Right ventricle myocardium superior (tissue), 1 donor: ENCODE data around the gene HLA-DPA1. TPM values are rescaled to one million over a fixed set of nuclear protein-coding genes. Genes with fewer than 3 reads are reported as not detected.

Experiments used
- ATAC-seq: fragments of 200-7000 bp; cut with Tn5 transposase; one replicate; pipeline ENCODE4 v1.9.1; 2020; ENCODE audit warnings: mild to moderate bottlenecking; ENCODE audit not compliant: poor library complexity
- DNase-seq: peaks from one replicate; pipeline ENCODE4 v3.0.0-alpha.2; 2020
- intact Hi-C: fragments of 100-400 bp; cut with DNase I; formaldehyde crosslinking; loops from one replicate; pipeline ENCODE4 v1.11.2; 2022
- total RNA-seq: library from RNA; stranded (reverse); fragmentation: NEBNext Ultra II Directional; extraction: Animal tissue kit (Norgen Biotek cat#: 25700); gene quantifications from one replicate; pipeline ENCODE4 v1.2.1, GENCODE V29; 2021
- donor health status: DM: no; HTN: yes; CAD: no; lungs with severe emphysema.

The HLA-DPA1 gene
- total RNA-seq, 1 donor from 2014 or later = 34.1 TPM

DNA sequence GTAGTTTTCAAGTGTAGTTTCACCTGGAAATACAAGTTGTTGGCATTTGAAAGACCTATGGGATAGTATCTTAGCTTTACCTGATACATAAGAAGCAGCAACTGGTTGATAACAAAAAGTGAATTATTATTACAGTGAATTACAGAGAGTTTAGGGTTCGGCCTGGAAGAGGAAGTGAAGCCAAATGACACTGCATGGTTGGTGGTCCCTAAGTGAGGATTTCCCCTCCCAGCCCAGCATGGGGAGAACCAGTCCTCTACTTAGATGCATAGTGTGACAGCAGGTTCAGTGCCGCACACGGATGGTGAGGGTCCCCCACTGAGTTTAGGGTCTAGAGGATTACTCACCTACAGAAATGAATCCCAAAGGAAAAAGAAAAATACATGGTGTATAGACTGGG lies 20.4 kb upstream of the HLA-DPA1 start:
- DNase-seq = no peak
- intact Hi-C loops = no loop called here
- ATAC-seq = no peak

DNA sequence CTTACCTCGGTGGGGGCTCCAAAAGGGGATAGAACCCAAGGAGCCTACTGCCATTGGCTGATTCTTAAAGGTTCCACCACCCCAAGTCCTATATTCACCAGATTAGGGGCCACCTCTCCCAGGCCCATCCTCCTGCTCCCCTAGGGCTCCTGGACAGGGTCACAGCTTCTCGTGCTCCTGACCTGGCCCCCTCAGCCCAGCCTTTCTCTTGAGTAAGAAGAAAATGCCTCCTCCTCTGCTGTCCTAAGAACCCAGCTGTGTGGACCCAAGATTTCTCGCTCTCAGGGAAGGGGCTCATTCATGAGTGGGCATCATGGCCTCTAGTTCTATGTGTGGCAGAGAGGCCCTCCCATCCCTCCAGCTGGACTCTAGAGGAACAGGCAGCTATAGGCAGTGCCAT lies 18.9 kb upstream of the HLA-DPA1 start:
- ATAC-seq = no peak
- intact Hi-C loops = no loop called here

DNA sequence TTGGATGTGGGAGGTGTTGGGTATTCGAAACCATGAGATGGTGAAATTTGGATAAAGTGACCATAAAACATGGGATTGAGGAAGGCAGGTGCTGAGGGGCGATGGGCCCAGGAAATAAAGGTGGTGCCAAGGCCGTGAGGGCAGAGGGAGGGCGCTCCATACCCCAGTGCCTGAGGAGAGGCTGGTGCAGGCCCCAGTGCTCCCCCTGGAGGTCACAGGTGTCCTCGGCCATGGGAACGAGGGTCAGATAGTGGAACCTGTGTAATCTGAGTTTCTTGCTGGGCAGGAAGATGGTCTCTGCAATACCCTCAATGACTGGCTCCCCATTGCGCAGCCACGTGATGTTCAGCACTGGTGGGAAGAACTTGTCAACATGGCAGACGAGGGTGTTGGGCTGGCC lies 18.5 kb upstream of the HLA-DPA1 start:
- intact Hi-C loops = no loop called here
- DNase-seq (peak; percentile 58), ATAC-seq (no peak)

More for the DNA sequence above, 18.9 kb upstream of the HLA-DPA1 start:
- no peak for DNase-seq

DNA sequence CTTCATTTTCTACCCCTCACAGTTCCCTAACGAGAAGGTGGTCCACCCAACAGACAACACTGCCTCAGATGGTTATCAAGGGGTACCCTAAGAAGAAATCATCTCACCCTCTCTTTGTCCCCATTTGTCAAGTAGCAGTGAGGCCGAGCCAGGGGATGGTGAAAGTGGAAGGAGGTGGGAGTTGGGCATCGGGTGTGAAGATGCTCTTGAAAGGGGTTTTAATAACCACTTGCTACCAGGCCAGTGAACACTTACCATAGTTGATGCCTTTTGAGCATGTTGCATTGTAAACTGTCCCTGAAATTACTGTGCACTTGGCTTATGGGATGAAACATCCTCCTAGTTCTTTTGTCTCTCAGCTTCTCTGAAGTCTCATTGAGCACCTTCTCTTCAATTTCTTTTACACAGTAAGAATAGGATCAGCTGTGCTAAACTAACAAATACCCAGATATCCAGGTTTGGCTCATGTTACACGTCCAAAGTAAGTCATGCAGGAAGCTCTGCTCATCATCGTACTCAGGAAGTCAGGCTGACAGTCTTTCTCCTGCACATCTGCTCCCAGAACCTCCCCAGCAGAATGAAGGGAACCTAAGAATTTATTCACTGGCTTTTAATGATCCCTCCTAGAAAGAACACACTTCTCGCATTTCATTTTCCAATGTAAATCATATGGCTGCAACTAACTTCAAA lies 15.6 kb upstream of the HLA-DPA1 start:
- DNase-seq = no peak
- ATAC-seq = no peak
- intact Hi-C loops = no loop called here

DNA sequence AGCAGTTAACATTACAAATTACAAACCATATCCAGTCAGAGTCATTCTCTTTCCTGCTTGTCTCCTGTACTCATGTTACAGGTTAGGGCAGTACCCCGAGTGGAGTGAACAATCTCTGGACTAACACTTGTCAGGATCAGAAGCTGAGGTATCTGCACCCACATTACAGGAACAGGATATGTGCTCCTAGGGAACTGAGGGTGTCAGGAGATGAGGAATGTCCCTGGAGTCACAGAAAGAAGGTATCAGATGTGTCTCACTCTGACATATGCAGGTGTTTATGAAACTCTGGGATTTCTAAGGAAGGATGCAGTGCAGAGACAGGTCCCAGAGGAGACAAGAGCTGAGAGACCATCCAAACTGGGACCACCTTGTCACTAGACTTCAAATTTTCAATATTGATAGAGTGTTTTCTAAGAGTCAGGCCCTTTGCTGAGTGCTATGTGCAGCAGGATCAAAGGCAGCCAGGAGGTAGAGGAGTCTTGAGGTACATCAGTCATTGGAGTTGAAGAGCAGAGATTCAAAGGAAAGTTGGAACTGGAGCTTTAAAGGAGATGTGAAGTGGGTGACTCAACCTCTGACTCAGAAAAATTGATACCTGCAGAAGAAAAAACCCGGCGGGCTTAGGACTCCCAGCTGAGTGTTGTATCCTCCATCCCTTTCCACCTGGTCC lies 14.9 kb upstream of the HLA-DPA1 start:
- intact Hi-C loops = no loop called here
- ATAC-seq (no peak), DNase-seq (no peak)

DNA sequence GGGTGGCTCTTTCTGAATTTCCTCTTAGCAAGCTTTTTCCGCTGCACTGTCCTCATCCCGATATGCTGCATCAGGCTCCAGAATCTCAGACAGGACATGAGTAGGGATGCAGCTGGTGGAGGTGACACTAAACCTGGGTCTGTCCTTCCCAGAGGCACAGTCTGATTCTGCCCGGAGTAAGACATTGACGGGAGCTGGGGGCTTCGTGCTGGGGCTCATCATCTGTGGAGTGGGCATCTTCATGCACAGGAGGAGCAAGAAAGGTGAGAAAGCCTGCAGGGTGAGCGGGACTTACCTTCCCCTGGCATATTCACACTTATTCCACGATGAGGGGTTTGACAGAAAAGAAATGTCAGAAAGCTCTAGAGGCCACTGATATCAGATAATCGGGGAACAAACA lies 12.2 kb upstream of the HLA-DPA1 start:
- ATAC-seq (no peak), DNase-seq (no peak)
- intact Hi-C loops = no loop called here

DNA sequence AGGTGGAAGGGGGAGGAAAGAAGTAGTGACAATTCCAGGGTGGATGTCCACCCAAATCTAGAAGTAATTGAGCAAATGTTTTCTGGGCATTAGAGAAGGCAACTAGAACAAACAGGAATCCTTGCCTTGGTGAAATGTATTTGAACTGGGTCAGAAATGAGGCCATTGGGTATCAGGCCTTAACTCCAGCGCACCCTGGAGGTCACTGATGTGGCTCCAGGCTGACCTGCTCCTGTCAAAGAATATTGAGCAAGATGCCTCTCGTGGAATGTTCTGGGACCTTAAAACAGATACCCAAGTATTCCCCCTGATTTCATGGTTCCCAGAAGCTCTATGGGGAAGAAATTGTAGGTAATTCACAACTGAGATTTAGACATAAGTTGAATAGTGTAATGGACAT lies 9.3 kb upstream of the HLA-DPA1 start:
- intact Hi-C loops = loop anchor here (5.0 kb wide), 1 partner anchor 65 kb away; no protein-coding TSS in a partner anchor
- peak; percentile 61 for DNase-seq
- ATAC-seq = no peak

DNA sequence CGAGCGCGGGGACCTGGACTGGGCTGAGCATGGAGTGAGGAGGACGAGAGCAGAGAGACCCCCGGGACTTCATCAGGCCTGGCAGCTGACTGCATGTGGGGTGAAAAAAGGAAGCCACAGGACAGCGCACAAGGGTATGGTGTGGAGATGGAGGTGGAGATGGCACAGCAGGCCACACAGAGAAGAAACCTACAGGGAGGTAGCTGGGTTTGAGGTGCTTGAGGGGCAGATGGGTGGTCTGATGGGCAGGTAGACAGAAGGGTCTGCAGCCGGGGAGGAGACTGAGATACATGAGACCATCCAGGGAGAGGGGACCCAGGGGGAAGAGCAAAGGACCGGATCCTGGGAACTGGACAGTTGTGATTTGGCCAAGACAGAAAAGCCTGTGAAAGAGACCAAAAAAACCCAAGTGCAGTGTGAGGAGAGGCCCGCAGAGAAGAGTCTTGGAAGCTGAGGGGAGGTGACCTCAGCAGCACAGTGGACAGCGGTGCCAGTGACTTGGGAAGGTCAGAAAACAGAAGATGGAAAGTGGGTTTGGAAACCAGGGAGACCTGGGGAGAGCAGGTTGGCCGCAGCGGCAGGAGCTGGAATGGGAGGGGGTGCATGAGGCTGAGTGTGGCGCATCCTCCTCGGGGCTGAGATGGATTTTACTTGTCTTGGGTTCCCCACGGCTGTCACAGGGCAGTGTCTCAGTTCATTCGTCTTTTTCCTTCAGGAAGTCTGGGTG lies 7.8 kb upstream of the HLA-DPA1 start:
- no peak for DNase-seq
- no peak for ATAC-seq
- intact Hi-C loops = loop anchor here (5.0 kb wide), 1 partner anchor 64 kb away; no protein-coding TSS in a partner anchor

DNA sequence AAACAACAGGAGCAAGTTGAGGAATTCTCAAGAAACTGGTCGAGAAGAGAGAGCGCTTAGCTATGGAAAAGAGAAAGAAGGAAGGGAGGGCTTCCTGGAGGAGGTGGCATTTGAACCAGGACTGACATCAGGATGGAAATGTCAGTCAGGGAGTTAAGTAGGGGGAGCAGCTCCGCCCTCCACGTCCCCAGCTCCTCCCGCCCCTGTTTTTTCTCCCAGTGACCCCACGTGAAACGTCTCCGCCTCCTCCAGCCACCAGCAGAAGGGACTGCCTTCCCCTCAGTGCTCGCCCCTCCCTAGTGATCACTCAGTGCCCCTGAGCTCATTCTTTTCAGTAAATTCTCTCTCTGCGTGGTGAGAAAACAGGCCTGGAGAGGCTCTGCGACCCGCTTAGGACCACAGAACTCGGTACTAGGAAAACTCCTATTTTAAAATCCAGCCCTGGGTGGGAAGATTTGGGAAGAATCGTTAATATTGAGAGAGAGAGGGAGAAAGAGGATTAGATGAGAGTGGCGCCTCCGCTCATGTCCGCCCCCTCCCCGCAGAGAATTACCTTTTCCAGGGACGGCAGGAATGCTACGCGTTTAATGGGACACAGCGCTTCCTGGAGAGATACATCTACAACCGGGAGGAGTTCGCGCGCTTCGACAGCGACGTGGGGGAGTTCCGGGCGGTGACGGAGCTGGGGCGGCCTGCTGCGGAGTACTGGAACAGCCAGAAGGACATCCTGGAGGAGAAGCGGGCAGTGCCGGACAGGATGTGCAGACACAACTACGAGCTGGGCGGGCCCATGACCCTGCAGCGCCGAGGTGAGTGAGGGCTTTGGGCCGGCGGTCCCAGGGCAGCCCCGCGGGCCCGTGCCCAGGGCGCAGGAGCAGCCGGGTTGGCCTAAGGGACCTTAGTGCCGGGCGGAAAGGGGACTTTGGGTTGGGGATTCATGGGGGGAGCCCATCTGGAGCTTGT lies 7.0 kb upstream of the HLA-DPA1 start:
- DNase-seq (peak; percentile 82), ATAC-seq (peak; percentile 83)
- intact Hi-C loops = loop anchor here (5.0 kb wide), 1 partner anchor 63 kb away; no protein-coding TSS in a partner anchor

DNA sequence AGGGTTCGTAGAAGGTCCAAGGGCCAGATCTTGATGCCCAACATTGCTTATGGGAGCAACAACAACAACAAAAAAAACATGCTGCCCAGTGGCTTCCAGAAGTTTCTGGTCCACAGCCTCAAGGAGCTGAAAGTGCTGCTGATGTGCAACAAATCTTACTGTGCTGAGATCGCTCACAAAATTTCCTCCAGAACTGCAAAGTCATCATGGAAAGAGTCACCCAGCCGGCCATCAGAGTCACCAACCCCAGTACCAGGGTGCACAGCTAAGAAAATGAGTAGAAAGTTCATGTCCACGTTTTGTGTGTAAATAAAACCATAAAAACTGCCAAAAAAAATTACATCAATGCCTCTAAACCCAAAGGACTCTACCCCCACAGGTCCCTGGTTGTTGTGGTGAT lies 6.1 kb upstream of the HLA-DPA1 start:
- intact Hi-C loops = no loop called here

DNA sequence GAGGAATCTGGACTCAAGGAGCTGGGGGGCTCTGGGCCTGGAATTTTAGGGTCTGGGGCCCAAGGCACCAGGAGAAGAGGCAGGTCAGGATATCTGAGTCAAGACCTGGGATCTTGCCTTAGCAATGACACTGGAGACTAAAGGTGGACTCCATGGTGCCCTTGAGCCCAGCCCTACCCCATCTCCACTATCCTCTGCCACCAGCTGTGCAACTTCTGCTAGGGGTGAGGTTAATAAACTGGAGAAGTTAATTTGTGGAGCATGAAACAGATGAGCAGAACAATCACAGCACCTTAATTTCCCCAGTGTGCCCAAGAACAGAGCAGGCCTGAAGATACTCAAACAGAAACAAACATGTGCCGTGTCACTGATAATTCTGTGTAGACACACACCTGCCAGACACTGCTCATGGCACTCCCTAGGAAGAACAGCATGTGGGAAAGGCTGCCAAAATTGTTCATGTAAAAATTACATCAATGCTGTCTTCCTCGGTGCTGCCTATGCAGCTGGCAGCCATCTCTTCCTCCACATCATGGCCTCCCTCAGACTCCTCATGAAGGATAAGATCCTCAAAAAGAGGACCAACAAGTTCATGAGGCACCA lies 5.6 kb upstream of the HLA-DPA1 start:
- ATAC-seq (no peak), DNase-seq (no peak)
- intact Hi-C loops = no loop called here

More for the DNA sequence above, 6.1 kb upstream of the HLA-DPA1 start:
- ATAC-seq (no peak), DNase-seq (no peak)

DNA sequence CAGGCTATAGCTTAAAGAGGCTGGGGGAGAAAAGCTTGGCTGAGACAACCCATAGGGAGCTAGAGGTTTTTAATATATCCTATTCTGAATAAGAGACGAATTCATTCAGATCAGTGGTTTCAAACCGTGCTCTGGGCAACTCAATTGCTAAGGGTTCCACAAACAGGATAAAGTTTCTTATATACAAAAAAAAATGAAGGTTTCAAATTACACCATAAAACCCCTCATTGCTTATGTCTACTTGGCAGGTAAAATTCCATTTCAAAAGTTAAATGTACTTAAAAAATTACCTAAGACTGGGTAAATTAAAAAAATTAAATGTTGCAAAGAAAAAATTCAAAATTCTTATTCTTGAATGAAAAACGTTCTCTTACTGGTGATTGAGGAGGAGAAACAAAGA lies 5.0 kb upstream of the HLA-DPA1 start:
- no peak for ATAC-seq
- intact Hi-C loops = no loop called here
- no peak for DNase-seq

DNA sequence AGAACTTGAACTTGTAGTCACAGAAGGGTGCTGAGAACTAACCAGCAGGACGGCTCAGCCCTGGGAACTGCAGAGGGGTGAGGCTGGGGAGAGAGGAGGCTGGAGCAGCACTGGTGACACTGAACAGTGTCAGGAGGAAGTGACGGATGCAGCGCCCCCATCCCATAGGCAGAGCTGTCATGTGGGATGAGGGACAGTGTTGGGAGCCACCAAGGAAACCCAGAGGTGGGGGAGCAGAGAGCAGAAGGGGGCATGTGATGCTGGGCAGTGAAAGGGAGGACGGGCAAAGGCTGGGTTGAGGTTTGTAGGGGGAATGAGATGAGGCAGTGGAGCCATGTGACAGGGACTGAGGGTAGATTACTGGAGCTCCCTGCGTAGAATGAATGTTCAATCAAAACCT lies 4.5 kb upstream of the HLA-DPA1 start:
- DNase-seq = no peak
- intact Hi-C loops = no loop called here

DNA sequence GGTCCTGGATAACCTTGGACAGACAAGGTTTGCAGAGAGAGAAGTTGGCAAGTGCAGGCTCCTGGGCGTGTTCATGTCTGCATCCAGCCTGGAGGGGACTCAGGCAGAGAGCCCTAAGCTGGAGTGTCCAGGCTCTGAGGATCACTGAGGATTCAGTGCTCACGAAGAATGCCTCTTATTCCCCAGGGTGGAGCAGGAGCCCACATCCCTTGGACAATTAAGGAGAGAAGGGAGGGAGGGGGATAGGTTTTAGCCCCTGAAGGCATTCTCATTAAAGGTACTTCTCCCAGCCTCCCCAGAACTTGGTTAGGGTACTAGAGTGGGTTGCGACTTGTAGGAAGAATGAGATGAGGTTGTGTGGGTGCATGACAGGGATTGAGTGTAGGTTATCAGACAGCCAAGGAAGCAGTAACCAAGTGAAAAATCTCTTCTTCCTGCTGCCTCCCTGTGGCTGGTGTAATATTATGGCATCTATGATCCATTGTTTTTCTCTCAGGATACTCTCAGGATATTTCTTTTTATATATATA lies 3.0 kb upstream of the HLA-DPA1 start:
- no peak for DNase-seq
- intact Hi-C loops = no loop called here
- ATAC-seq = no peak

More for the DNA sequence above, 4.5 kb upstream of the HLA-DPA1 start:
- ATAC-seq = no peak

DNA sequence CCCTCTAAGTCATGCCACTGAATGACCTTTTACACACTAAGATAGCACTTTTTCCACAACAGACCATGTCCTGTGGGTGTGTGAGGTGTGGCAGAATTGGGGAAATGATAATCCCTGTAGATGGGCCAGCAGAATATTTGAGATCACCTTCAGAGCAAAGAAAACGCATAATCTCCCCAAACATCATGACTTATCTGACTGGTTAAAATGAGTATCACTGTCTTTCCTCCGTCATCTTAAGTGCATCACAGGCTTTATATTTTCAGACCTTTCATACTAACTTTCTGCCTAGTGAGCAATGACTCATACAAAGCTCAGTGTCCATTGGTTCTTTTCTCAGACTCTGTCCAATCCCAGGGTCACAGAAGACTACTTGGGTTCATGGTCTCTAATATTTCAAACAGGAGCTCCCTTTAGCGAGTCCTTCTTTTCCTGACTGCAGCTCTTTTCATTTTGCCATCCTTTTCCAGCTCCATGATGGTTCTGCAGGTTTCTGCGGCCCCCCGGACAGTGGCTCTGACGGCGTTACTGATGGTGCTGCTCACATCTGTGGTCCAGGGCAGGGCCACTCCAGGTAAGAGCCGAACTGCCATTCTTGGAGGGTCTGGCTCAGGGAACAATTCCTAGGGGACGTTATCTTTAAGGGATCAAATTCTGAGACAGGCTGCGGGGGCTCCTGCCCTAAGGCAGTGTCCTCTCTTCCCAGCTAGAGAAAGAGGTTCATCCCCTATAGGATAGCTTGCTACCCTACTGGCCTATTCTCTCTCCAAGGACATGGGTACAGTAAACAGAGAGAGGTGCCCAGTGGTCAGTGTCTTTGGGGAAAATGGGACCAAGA lies 2.3 kb upstream of the HLA-DPA1 start, which contains the start of gene HLA-DPB1:
Gene HLA-DPB1 (plus strand): TSS at position 423 of the 838 bp plus-strand sequence. CDS start 52 bp downstream, at position 475.
- DNase-seq = no peak
- ATAC-seq = peak; percentile 76

DNA sequence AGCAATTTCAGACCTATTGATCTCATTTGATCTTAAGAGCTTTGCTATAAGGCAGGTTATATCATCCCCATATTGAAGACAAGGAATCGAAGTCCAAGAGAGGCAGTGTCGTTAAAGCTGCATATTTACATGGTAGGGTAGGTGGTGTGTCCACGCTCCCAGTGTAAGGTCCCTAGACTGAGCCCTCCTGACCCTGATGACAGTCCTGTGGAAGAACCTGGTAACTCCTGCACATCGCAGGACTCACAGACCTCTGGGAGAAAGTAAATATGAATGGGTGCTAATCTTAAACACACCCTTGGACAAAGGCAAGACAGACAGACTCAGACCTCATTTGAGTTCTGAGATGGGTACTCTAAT lies 1.7 kb upstream of the HLA-DPA1 start:
- DNase-seq (no peak), ATAC-seq (no peak)
- intact Hi-C loops = no loop called here

More for the DNA sequence above, 2.3 kb upstream of the HLA-DPA1 start, which contains the start of gene HLA-DPB1:
- intact Hi-C loops = no loop called here

DNA sequence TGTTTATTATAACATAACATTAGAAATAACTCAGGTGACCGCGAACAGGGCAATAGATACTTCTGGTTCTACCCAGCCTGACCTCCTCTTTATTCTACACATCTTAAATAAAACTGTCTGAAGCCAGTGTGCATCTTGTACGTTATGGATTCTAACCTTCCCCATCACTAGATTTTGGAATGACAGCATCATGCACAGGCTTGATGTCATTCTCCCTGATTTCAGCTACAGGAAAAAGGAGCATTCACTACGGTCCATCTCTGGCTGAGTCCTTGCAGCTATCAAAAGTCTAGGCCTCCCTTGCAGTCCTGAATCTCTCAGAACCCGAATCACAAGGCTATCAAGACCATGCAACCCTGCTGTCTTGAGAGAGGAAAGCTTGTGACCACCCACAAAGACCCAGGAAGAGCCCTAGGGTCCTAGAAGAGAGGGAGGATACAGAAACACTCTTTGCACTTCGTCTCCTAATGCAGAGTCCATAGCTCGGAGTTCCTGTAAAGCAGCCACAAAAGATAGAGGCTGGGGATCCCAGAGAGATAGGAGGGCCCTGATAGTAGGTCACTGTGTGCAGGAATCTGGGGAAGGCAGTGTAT lies 845 bp downstream of the HLA-DPA1 start:
- ATAC-seq (no peak), DNase-seq (no peak)
- intact Hi-C loops = no loop called here
